ENCODE measurements around the gene RASGEF1B.

DNA sequence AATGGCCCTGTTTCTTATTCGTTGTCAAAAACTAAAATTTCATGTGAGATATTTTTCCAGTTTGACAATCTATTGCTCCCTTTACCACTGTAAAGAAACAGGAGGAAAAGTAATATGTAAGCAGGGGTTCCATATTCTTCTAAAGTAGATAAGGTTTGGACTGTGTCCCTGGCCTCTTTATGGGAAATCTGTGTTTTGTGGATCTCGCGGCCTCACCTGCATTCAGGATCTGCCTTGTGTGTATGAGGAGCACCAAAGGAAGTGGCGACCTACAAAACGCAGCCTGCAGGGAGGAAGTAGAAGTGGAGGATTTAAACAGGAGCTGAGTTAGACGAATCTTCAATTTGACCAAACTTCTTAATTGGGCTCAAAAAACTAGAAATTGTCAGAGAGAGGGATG, 67.0 kb downstream of the RASGEF1B start:
- TF ChIP-seq, protein P1, sequence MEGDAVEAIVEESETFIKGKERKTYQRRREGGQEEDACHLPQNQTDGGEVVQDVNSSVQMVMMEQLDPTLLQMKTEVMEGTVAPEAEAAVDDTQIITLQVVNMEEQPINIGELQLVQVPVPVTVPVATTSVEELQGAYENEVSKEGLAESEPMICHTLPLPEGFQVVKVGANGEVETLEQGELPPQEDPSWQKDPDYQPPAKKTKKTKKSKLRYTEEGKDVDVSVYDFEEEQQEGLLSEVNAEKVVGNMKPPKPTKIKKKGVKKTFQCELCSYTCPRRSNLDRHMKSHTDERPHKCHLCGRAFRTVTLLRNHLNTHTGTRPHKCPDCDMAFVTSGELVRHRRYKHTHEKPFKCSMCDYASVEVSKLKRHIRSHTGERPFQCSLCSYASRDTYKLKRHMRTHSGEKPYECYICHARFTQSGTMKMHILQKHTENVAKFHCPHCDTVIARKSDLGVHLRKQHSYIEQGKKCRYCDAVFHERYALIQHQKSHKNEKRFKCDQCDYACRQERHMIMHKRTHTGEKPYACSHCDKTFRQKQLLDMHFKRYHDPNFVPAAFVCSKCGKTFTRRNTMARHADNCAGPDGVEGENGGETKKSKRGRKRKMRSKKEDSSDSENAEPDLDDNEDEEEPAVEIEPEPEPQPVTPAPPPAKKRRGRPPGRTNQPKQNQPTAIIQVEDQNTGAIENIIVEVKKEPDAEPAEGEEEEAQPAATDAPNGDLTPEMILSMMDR (IDR thresholded peaks at IDR 0.05), result no peak
- TF ChIP-seq POLR2A (IDR thresholded peaks at IDR 0.05) (no peak), POLR2AphosphoS5 (IDR thresholded peaks at IDR 0.05) (no peak)

Data from transverse colon (tissue), 4 donors.